IPS-NIHi11 (cell line): ENCODE measurements around the gene ZNF570.
A peak's percentile ranks its signal among the peaks of the same experiment; 100 is the strongest.

Experiments
- DNase-seq: peaks from one replicate; pipeline ENCODE4 v3.0.0; 2012; ENCODE audit warnings: mixed read lengths, low spot score

The ZNF570 gene

GRCh38 chr19:37468961-37469777, at the start of gene ZNF570:
Gene ZNF570, plus strand, starts transcription at chr19:37469356. Its CDS starts 999 bp downstream, at chr19:37470355.
- peak; percentile 84 for DNase-seq

GRCh38 chr19:37452500-37453245, 16.5 kb upstream of the ZNF570 start:
- no peak for DNase-seq

- no peak for DNase-seq
These were observed 2.8 kb upstream of the ZNF570 start for GRCh38 chr19:37466277-37466797.

- DNase-seq = peak; percentile 80
These were observed 2.2 kb upstream of the ZNF570 start, which contains the start of gene ZNF569 for GRCh38 chr19:37466798-37467607. Gene ZNF569, minus strand, starts transcription at chr19:37467444. Its CDS starts 22,523 bp downstream, at chr19:37444921.

GRCh38 chr19:37467608-37468090, 1.5 kb upstream of the ZNF570 start:
- no peak for DNase-seq

GRCh38 chr19:37470216-37470615, 1.1 kb downstream of the ZNF570 start:
- DNase-seq = no peak

GRCh38 chr19:37472165-37472564, 3.0 kb downstream of the ZNF570 start:
- no peak for DNase-seq

- no peak for DNase-seq
These were observed 15.4 kb downstream of the ZNF570 start for GRCh38 chr19:37484406-37485168.

GRCh38 chr19:37492213-37492612, 23.1 kb downstream of the ZNF570 start:
- no peak for DNase-seq

- no peak for DNase-seq
These were observed 36.8 kb downstream of the ZNF570 start for GRCh38 chr19:37505958-37506386.

- peak; percentile 84 for DNase-seq
These were observed 37.4 kb downstream of the ZNF570 start, which contains the start of gene ZNF793 for GRCh38 chr19:37506387-37507166. Gene ZNF793, plus strand, starts transcription at chr19:37506939. Its CDS starts 16,501 bp downstream, at chr19:37523440.

- DNase-seq = no peak
These were observed 38.0 kb downstream of the ZNF570 start for GRCh38 chr19:37507167-37507464.

GRCh38 chr19:37511186-37511585, 42.0 kb downstream of the ZNF570 start:
- no peak for DNase-seq

GRCh38 chr19:37511821-37512220, 42.7 kb downstream of the ZNF570 start:
- DNase-seq = no peak

- no peak for DNase-seq
These were observed 44.2 kb downstream of the ZNF570 start for GRCh38 chr19:37513397-37513796.

- no peak for DNase-seq
These were observed 50.7 kb downstream of the ZNF570 start for GRCh38 chr19:37519890-37520289.

- no peak for DNase-seq
These were observed 68.3 kb downstream of the ZNF570 start for GRCh38 chr19:37537391-37537947.
